GM23338 (cell line): ENCODE results near the gene ZNF879. TPM values are rescaled to one million over a fixed set of nuclear protein-coding genes. Genes with fewer than 3 reads are reported as not detected.

Experiments used
- ATAC-seq: fragments of 200-7000 bp; cut with Tn5 transposase; 3 replicates; pipeline ENCODE4 v1.9.1; 2020
- DNase-seq: peaks from one replicate; pipeline ENCODE4 v3.0.0-alpha.2; 2015; ENCODE audit warnings: low spot score
- H2AFZ ChIP-seq: fragments of 200-600 bp; sonication (generic); 2 replicates; pipeline ENCODE4 v1.8.0; 2016; ENCODE audit warnings: antibody characterized with exemption, mild to moderate bottlenecking, moderate library complexity
- H3F3A ChIP-seq: fragments of 200-600 bp; sonication (generic); replicated peaks from 2 replicates; pipeline ENCODE4 v1.8.0; 2017; ENCODE audit warnings: antibody characterized with exemption, mixed run types, low read depth
- H3K27ac ChIP-seq: fragments of 200-600 bp; sonication (generic); 2 replicates; pipeline ENCODE4 v1.6.1; 2016; ENCODE audit warnings: low read depth
- H3K27me3 ChIP-seq: fragments of 200-600 bp; sonication (generic); 2 replicates; pipeline ENCODE4 v1.8.0; 2016; ENCODE audit warnings: mild to moderate bottlenecking, mixed run types, moderate library complexity; ENCODE audit not compliant: insufficient read depth
- H3K36me3 ChIP-seq: fragments of 200-600 bp; sonication (generic); 2 replicates; pipeline ENCODE4 v1.8.0; 2016; ENCODE audit warnings: mild to moderate bottlenecking; ENCODE audit not compliant: insufficient read depth
- H3K4me1 ChIP-seq: fragments of 200-600 bp; sonication (generic); 2 replicates; pipeline ENCODE4 v1.8.0; 2016; ENCODE audit warnings: mild to moderate bottlenecking, moderate library complexity; ENCODE audit not compliant: insufficient read depth
- H3K4me2 ChIP-seq: fragments of 200-600 bp; sonication (generic); 2 replicates; pipeline ENCODE4 v1.7.1; 2017; ENCODE audit warnings: mixed run types
- H3K4me3 ChIP-seq: fragments of 200-600 bp; sonication (generic); 2 replicates; pipeline ENCODE4 v1.6.1; 2016; ENCODE audit warnings: mixed run types
- H3K79me2 ChIP-seq: fragments of 200-600 bp; sonication (generic); replicated peaks from 2 replicates; pipeline ENCODE4 v1.8.0; 2017; ENCODE audit warnings: mild to moderate bottlenecking; ENCODE audit not compliant: insufficient read depth
- H3K9me2 ChIP-seq: fragments of 200-600 bp; sonication (generic); 2 replicates; pipeline ENCODE4 v1.8.0; 2017; ENCODE audit not compliant: insufficient read depth
- H4K20me1 ChIP-seq: fragments of 200-600 bp; sonication (generic); replicated peaks from 2 replicates; pipeline ENCODE4 v1.8.0; 2017; ENCODE audit warnings: mild to moderate bottlenecking; ENCODE audit not compliant: insufficient read depth
- H3K27ac Mint-ChIP-seq: 2 replicates; pipeline ENCODE4 v1.8.0; 2020; ENCODE audit warnings: inconsistent platforms, mild to moderate bottlenecking, moderate library complexity, mixed read lengths
- H3K27me3 Mint-ChIP-seq: 3 replicates; pipeline ENCODE4 v1.8.0; 2022; ENCODE audit warnings: low read depth, mild to moderate bottlenecking, moderate library complexity, mixed read lengths, inconsistent platforms; ENCODE audit not compliant: insufficient read depth, poor library complexity
- H3K36me3 Mint-ChIP-seq: 3 replicates; pipeline ENCODE4 v1.8.0; 2021; ENCODE audit warnings: low read depth, mild to moderate bottlenecking, inconsistent platforms, moderate library complexity, mixed read lengths
- H3K4me1 Mint-ChIP-seq: 3 replicates; pipeline ENCODE4 v1.8.0; 2020; ENCODE audit warnings: mild to moderate bottlenecking, inconsistent platforms, mixed read lengths
- H3K4me3 Mint-ChIP-seq: 3 replicates; pipeline ENCODE4 v1.8.0; 2021; ENCODE audit warnings: moderate library complexity, mild to moderate bottlenecking, inconsistent platforms, mixed read lengths
- H3K9me3 Mint-ChIP-seq: 3 replicates; pipeline ENCODE4 v1.8.0; 2020; ENCODE audit warnings: moderate library complexity, mild to moderate bottlenecking, inconsistent platforms, mixed read lengths
- CTCF ChIP-seq, 2 experiments: fragments of 200-600 bp in 1 of 2; sonication (generic) in 1 of 2; conservative IDR thresholded peaks; 2 replicates each; pipeline versions ENCODE4 v1.5.1 to v1.6.1; 2016 to 2017; ENCODE audit warnings: antibody characterized with exemption in 2 of 2, low read depth in 2 of 2, mild to moderate bottlenecking in 2 of 2, moderate library complexity in 1 of 2
- EZH2phosphoT487 ChIP-seq: fragments of 200-600 bp; sonication (generic); IDR thresholded peaks from one replicate; pipeline ENCODE4 v1.8.1; 2018; ENCODE audit warnings: antibody characterized with exemption; ENCODE audit not compliant: unreplicated experiment
- JUNB ChIP-seq: IDR thresholded peaks from one replicate; pipeline ENCODE4 v1.6.1; 2016; ENCODE audit warnings: antibody characterized with exemption; ENCODE audit not compliant: unreplicated experiment
- NANOG ChIP-seq: IDR thresholded peaks from 2 replicates; pipeline ENCODE4 v1.6.1; 2016; ENCODE audit warnings: antibody characterized with exemption, borderline replicate concordance
- STAT1 ChIP-seq: IDR thresholded peaks from one replicate; pipeline ENCODE4 v1.6.1; 2016; ENCODE audit warnings: antibody characterized with exemption; ENCODE audit not compliant: unreplicated experiment
- ZNF462 ChIP-seq: fragments of 250-450 bp; sonication (Bioruptor Pico); IDR thresholded peaks from 2 replicates; pipeline ENCODE4 v1.5.0; 2020; ENCODE audit warnings: mild to moderate bottlenecking, moderate library complexity
- polyA plus RNA-seq: library from polyadenylated mRNA; unstranded; fragments of >200 nt; fragmentation: Nextera tagmentation; extraction: Ambion mirVana; gene quantifications from 2 replicates; pipeline ENCODE4 v1.2.1, GENCODE V29; 2016
- total RNA-seq: library from RNA; depleted of rRNA; stranded (reverse); fragments of >200 nt; shearing (Covaris generic); gene quantifications from 2 replicates; pipeline ENCODE4 v1.2.3, GENCODE V29; 2014

ZNF879 gene
- total and polyA plus RNA-seq, 2 experiments from 2014 or later, result 3.5 to 3.9 TPM

GRCh38 chr5:178983728-178984127, 39.9 kb upstream of the ZNF879 start (continued):
- no peak for TF ChIP-seq ZNF462 (CRISPR knock-in tag)
- TF ChIP-seq STAT1, result no peak
- no peak for TF ChIP-seq JUNB
- no peak for TF ChIP-seq EZH2phosphoT487

- Histone ChIP-seq H2AFZ (no peak overlapping the region), H4K20me1 (no peaks in the 10 kb centered on the region), H3K4me1 (no peaks in the 10 kb centered on the region), H3K27me3 (no peaks in the 10 kb centered on the region), H3K4me3 (no peak overlapping the region), H3K4me2 (no peak overlapping the region), H3K27ac (no peak overlapping the region), H3K79me2 (no peaks in the 10 kb centered on the region), H3F3A (no peaks in the 10 kb centered on the region), H3K36me3 (no peaks in the 10 kb centered on the region; the same call in 1 of the 2 replicates), H3K9me2 (no peaks in the 10 kb centered on the region)
- no peak overlapping the region for H3K4me3 Mint-ChIP-seq
- peaks cover 40% of the 10 kb centered on the region for H3K36me3 Mint-ChIP-seq
- DNase-seq (no peak), ATAC-seq (no peak)
- no peaks in the 10 kb centered on the region for H3K4me1 Mint-ChIP-seq
- no peak overlapping the region for H3K27ac Mint-ChIP-seq
- H3K9me3 Mint-ChIP-seq, result peaks cover 92% of the 10 kb centered on the region
- peaks cover 16% of the 10 kb centered on the region for H3K27me3 Mint-ChIP-seq
- TF ChIP-seq NANOG (no peak), CTCF (conservative IDR thresholded peaks at IDR 0.05; ENCODE audit: low read depth in 2 of 2) (no peak), STAT1 (no peak), ZNF462 (CRISPR knock-in tag) (no peak)
Observed at GRCh38 chr5:178984145-178985072, 39.2 kb upstream of the ZNF879 start.
